ENCODE results near the gene RAI14.
A peak's percentile ranks its signal among the peaks of the same experiment; 100 is the strongest.

The RAI14 gene

GRCh38 chr5:34648039-34648839 lies 7.9 kb upstream of the RAI14 start:
- Histone ChIP-seq H3K36me3 (ENCODE audit: insufficient read depth, insufficient read length, low read length) (no peaks in the 10 kb centered on the region), H3K9ac (ENCODE audit: insufficient read length, low read depth) (no peak overlapping the region), H3K27me3 (ENCODE audit: insufficient read depth, insufficient read length) (no peaks in the 10 kb centered on the region), H3K4me3 (ENCODE audit: insufficient read length, low read depth) (no peak overlapping the region), H3K9me3 (ENCODE audit: insufficient read depth, low read length) (peaks cover 4% of the 10 kb centered on the region; the same call in 1 of the 2 replicates), H3K4me1 (ENCODE audit: insufficient read depth, insufficient read length) (no peaks in the 10 kb centered on the region)
- TF ChIP-seq ZNF274 (IDR thresholded peaks at IDR 0.05; ENCODE audit: low read depth, low read length) (no peak), YY1 (IDR thresholded peaks at IDR 0.05; ENCODE audit: insufficient read depth, insufficient read length) (no peak), SUZ12 (IDR thresholded peaks at IDR 0.05; ENCODE audit: extremely low read depth, insufficient read depth, insufficient read length) (no peak)
- DNase-seq (ENCODE audit: low read depth, low spot score) = no peak

- no peaks in the 10 kb centered on the region for H3K4me1 ChIP-seq (ENCODE audit: insufficient read depth, insufficient read length)
- H3K9me3 ChIP-seq (ENCODE audit: insufficient read depth, low read length) = peaks cover 4% of the 10 kb centered on the region; the same call in 1 of the 2 replicates
- no peaks in the 10 kb centered on the region for H3K36me3 ChIP-seq (ENCODE audit: insufficient read depth, insufficient read length, low read length)
- DNase-seq (ENCODE audit: low read depth, low spot score) = no peak
- no peak overlapping the region for H3K9ac ChIP-seq (ENCODE audit: insufficient read length, low read depth)
- TF ChIP-seq ZNF274 (IDR thresholded peaks at IDR 0.05; ENCODE audit: low read depth, low read length) (no peak), YY1 (IDR thresholded peaks at IDR 0.05; ENCODE audit: insufficient read depth, insufficient read length) (no peak), SUZ12 (IDR thresholded peaks at IDR 0.05; ENCODE audit: extremely low read depth, insufficient read depth, insufficient read length) (no peak)
- H3K27me3 ChIP-seq (ENCODE audit: insufficient read depth, insufficient read length) = no peaks in the 10 kb centered on the region
- no peak overlapping the region for H3K4me3 ChIP-seq (ENCODE audit: insufficient read length, low read depth)
These were observed 7.3 kb upstream of the RAI14 start for GRCh38 chr5:34648840-34649158.

- no peak for DNase-seq (ENCODE audit: low read depth, low spot score)
- H3K9ac ChIP-seq (ENCODE audit: insufficient read length, low read depth) = no peak overlapping the region
- no peaks in the 10 kb centered on the region for H3K4me1 ChIP-seq (ENCODE audit: insufficient read depth, insufficient read length)
- H3K27me3 ChIP-seq (ENCODE audit: insufficient read depth, insufficient read length) = no peaks in the 10 kb centered on the region
- TF ChIP-seq ZNF274 (IDR thresholded peaks at IDR 0.05; ENCODE audit: low read depth, low read length) (no peak), SUZ12 (IDR thresholded peaks at IDR 0.05; ENCODE audit: extremely low read depth, insufficient read depth, insufficient read length) (no peak), YY1 (IDR thresholded peaks at IDR 0.05; ENCODE audit: insufficient read depth, insufficient read length) (no peak)
- peaks cover 4% of the 10 kb centered on the region; the same call in 1 of the 2 replicates for H3K9me3 ChIP-seq (ENCODE audit: insufficient read depth, low read length)
- no peaks in the 10 kb centered on the region for H3K36me3 ChIP-seq (ENCODE audit: insufficient read depth, insufficient read length, low read length)
- H3K4me3 ChIP-seq (ENCODE audit: insufficient read length, low read depth) = no peak overlapping the region
These were observed 4.3 kb upstream of the RAI14 start for GRCh38 chr5:34651791-34652190.

- no peaks in the 10 kb centered on the region for H3K27me3 ChIP-seq (ENCODE audit: insufficient read depth, insufficient read length)
- no peak overlapping the region for H3K4me3 ChIP-seq (ENCODE audit: insufficient read length, low read depth)
- no peak for DNase-seq (ENCODE audit: low read depth, low spot score)
- no peak overlapping the region for H3K9ac ChIP-seq (ENCODE audit: insufficient read length, low read depth)
- peaks cover 2% of the 10 kb centered on the region for H3K36me3 ChIP-seq (ENCODE audit: insufficient read depth, insufficient read length, low read length)
- no peaks in the 10 kb centered on the region for H3K9me3 ChIP-seq (ENCODE audit: insufficient read depth, low read length)
- TF ChIP-seq SUZ12 (IDR thresholded peaks at IDR 0.05; ENCODE audit: extremely low read depth, insufficient read depth, insufficient read length) (no peak), YY1 (IDR thresholded peaks at IDR 0.05; ENCODE audit: insufficient read depth, insufficient read length) (no peak), ZNF274 (IDR thresholded peaks at IDR 0.05; ENCODE audit: low read depth, low read length) (no peak)
- no peaks in the 10 kb centered on the region for H3K4me1 ChIP-seq (ENCODE audit: insufficient read depth, insufficient read length)
These were observed 3.7 kb upstream of the RAI14 start for GRCh38 chr5:34652466-34652865.

- Histone ChIP-seq H3K36me3 (ENCODE audit: insufficient read depth, insufficient read length, low read length) (peaks cover 6% of the 10 kb centered on the region), H3K9me3 (ENCODE audit: insufficient read depth, low read length) (no peaks in the 10 kb centered on the region), H3K27me3 (ENCODE audit: insufficient read depth, insufficient read length) (no peaks in the 10 kb centered on the region), H3K4me3 (ENCODE audit: insufficient read length, low read depth) (no peak overlapping the region), H3K4me1 (ENCODE audit: insufficient read depth, insufficient read length) (no peaks in the 10 kb centered on the region), H3K9ac (ENCODE audit: insufficient read length, low read depth) (no peak overlapping the region)
- no peak for DNase-seq (ENCODE audit: low read depth, low spot score)
- TF ChIP-seq ZNF274 (IDR thresholded peaks at IDR 0.05; ENCODE audit: low read depth, low read length) = no peak
- no peak for TF ChIP-seq SUZ12 (IDR thresholded peaks at IDR 0.05; ENCODE audit: extremely low read depth, insufficient read depth, insufficient read length)
- TF ChIP-seq YY1 (IDR thresholded peaks at IDR 0.05; ENCODE audit: insufficient read depth, insufficient read length) = no peak
These were observed 3.2 kb upstream of the RAI14 start for GRCh38 chr5:34652914-34653313.

GRCh38 chr5:34653708-34654107 lies 2.4 kb upstream of the RAI14 start:
- no peak overlapping the region for H3K9ac ChIP-seq (ENCODE audit: insufficient read length, low read depth)
- TF ChIP-seq YY1 (IDR thresholded peaks at IDR 0.05; ENCODE audit: insufficient read depth, insufficient read length) (no peak), ZNF274 (IDR thresholded peaks at IDR 0.05; ENCODE audit: low read depth, low read length) (no peak), SUZ12 (IDR thresholded peaks at IDR 0.05; ENCODE audit: extremely low read depth, insufficient read depth, insufficient read length) (no peak)

GRCh38 chr5:34655354-34655991 lies 655 bp upstream of the RAI14 start:
- no peak for DNase-seq (ENCODE audit: low read depth, low spot score)
- Histone ChIP-seq H3K9me3 (ENCODE audit: insufficient read depth, low read length) (no peaks in the 10 kb centered on the region), H3K36me3 (ENCODE audit: insufficient read depth, insufficient read length, low read length) (peaks cover 19% of the 10 kb centered on the region), H3K4me3 (ENCODE audit: insufficient read length, low read depth) (peak overlapping the region; percentile 80), H3K9ac (ENCODE audit: insufficient read length, low read depth) (peak overlapping the region; percentile 64), H3K4me1 (ENCODE audit: insufficient read depth, insufficient read length) (no peaks in the 10 kb centered on the region), H3K27me3 (ENCODE audit: insufficient read depth, insufficient read length) (no peaks in the 10 kb centered on the region)
- no peak for TF ChIP-seq SUZ12 (IDR thresholded peaks at IDR 0.05; ENCODE audit: extremely low read depth, insufficient read depth, insufficient read length)
- TF ChIP-seq ZNF274 (IDR thresholded peaks at IDR 0.05; ENCODE audit: low read depth, low read length) = no peak

More at GRCh38 chr5:34653708-34654107, 2.4 kb upstream of the RAI14 start:
- no peaks in the 10 kb centered on the region for H3K27me3 ChIP-seq (ENCODE audit: insufficient read depth, insufficient read length)
- no peaks in the 10 kb centered on the region for H3K4me1 ChIP-seq (ENCODE audit: insufficient read depth, insufficient read length)
- no peaks in the 10 kb centered on the region for H3K9me3 ChIP-seq (ENCODE audit: insufficient read depth, low read length)
- DNase-seq (ENCODE audit: low read depth, low spot score) = no peak
- no peak overlapping the region for H3K4me3 ChIP-seq (ENCODE audit: insufficient read length, low read depth)
- peaks cover 8% of the 10 kb centered on the region for H3K36me3 ChIP-seq (ENCODE audit: insufficient read depth, insufficient read length, low read length)
